Testis (tissue), 2 donors: Measurements from ENCODE around the gene ANKRD16.
"Not testable (repeated sequence)": the region's sequence is repeated elsewhere in the genome, so short reads cannot be mapped to it uniquely, and the experiment has no call there.

Experiments used
- CTCF ChIP-seq, 3 experiments: fragments of 450-650 bp in 2 of 3; fragments of 200-600 bp in 1 of 3; sonication (generic) in 1 of 3; IDR thresholded peaks; one replicate each; pipeline ENCODE4 v1.5.1; 2016 to 2019; ENCODE audit warnings: antibody characterized with exemption in 3 of 3, mild to moderate bottlenecking in 2 of 3, moderate library complexity in 1 of 3
- POLR2A ChIP-seq: fragments of 450-650 bp; IDR thresholded peaks from one replicate; pipeline ENCODE4 v1.6.1; 2017; ENCODE audit warnings: antibody characterized with exemption, mild to moderate bottlenecking, moderate library complexity

GRCh38 chr10:5846667-5847066, 43.0 kb downstream of the ANKRD16 start:
- TF ChIP-seq CTCF (IDR thresholded peaks at IDR 0.05); POLR2A: not testable (repeated sequence)
